NT2/D1 (cell line): ENCODE data around the gene FBXL7.

Source experiments
- SUZ12 ChIP-seq: IDR thresholded peaks from 2 replicates; pipeline ENCODE4 v1.6.1; 2011; ENCODE audit not compliant: insufficient read length, insufficient read depth; ENCODE audit errors: extremely low read depth
- YY1 ChIP-seq: IDR thresholded peaks from 2 replicates; pipeline ENCODE4 v1.6.1; 2011; ENCODE audit not compliant: insufficient read length, insufficient read depth
- ZNF274 ChIP-seq: IDR thresholded peaks from 2 replicates; pipeline ENCODE4 v1.6.1; 2011; ENCODE audit warnings: mild to moderate bottlenecking, low read depth, low read length

GRCh38 chr5:15885156-15885555 is 385.2 kb downstream of the FBXL7 start:
- TF ChIP-seq YY1 (no peak), ZNF274 (no peak), SUZ12 (no peak)
